ENCODE data around the gene TBCCD1. TPM values are rescaled to one million over a fixed set of nuclear protein-coding genes. Genes with fewer than 3 reads are reported as not detected.
"Not testable (repeated sequence)": the region's sequence is repeated elsewhere in the genome, so short reads cannot be mapped to it uniquely, and the experiment has no call there.

The TBCCD1 gene
- total RNA-seq, 2 donors from 2014 or later, result 7.8 to 9.7 TPM

DNA sequence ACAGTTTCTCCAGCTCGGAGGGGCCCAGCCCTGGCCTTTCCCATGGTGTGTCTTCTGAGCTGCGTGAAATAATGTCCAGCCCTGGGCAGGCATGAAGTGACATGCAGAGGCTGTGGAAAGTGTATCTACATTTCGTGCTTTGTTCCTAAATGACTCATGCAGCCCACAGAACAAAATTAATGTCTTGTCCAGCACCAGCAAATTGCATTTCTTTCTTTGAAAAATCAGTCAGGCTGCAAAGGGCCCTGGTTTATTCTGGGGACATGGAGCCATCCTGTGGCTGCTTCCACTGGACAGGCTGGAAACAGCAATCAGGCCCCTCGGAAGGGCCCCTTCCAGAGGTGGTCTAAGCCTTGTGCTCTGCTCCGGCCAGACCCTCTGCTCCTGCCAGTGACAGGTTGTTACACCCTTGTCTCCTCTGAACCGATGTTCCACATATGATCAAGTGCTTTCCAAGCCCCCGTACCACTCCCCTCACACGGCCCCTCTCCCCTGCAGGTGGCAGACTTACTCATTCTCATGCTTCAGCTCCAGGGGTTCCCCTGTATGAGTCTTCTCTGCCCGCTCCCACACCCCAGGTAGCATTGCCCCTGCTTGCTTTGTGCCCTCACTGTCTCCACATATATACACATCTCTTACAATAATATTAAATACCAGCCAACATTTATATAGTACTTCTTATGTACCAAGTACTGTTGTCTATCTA is 56.6 kb downstream of the TBCCD1 start:
- H3K27me3 Mint-ChIP-seq, result no peaks in the 10 kb centered on the region
- peak overlapping the region; percentile 95 for H3K27ac Mint-ChIP-seq
- peak; percentile 30 for ATAC-seq (replicated peaks)
- no peaks in the 10 kb centered on the region for H3K9me3 Mint-ChIP-seq
- no peaks in the 10 kb centered on the region for H3K36me3 Mint-ChIP-seq (ENCODE audit: low read depth)
- peak overlapping the region; percentile 73 for H3K4me3 Mint-ChIP-seq
- H3K4me1 Mint-ChIP-seq, result peaks cover 50% of the 10 kb centered on the region

DNA sequence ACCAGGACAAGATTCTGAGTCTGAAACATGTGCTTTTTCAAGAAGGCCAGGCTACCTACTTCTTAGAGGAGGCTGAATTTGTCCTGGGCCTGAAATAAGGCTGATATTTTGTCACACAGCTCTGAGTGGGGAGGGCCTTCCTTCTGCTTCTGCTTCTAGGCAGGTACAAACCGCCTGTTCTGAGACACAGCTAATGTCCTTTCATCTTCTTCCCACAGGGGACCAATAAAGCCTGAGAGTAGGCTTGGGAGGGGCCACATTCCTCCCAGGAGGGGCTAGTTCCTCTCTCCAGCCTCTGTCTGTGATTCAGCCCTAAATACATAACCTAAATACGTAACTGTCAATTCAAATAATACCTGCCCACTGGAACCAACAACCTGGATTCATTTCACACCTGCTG is 57.7 kb downstream of the TBCCD1 start:
- no peaks in the 10 kb centered on the region for H3K9me3 Mint-ChIP-seq
- peaks cover 3% of the 10 kb centered on the region for H3K27me3 Mint-ChIP-seq
- H3K36me3 Mint-ChIP-seq (ENCODE audit: low read depth), result no peaks in the 10 kb centered on the region
- ATAC-seq (replicated peaks), result no peak
- H3K4me3 Mint-ChIP-seq, result no peak overlapping the region
- no peak overlapping the region for H3K27ac Mint-ChIP-seq
- peaks cover 39% of the 10 kb centered on the region for H3K4me1 Mint-ChIP-seq

DNA sequence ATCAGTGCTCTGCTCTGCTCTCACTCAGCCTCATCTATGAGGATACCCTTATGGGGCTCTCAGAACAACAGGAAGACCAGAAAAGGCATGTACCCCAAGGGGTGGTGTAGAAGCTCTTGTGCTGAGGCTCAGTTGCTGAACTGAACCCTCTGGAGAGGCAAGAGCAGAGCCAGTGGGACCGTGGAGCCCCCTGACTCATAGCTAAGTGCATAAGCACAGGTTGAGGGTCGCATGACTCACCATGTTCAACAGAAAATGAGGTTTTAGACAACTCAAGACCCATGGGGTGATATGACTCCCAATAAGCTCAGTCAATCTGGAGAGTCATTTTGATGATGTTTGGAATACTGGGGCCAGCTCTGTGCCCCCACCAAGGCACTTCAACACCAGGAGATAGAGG is 60.3 kb downstream of the TBCCD1 start:
- peak; percentile 43 for ATAC-seq (replicated peaks)
- no peaks in the 10 kb centered on the region for H3K36me3 Mint-ChIP-seq (ENCODE audit: low read depth)
- peak overlapping the region; percentile 14 for H3K4me3 Mint-ChIP-seq
- H3K27ac Mint-ChIP-seq, result peak overlapping the region; percentile 37
- peaks cover 3% of the 10 kb centered on the region for H3K27me3 Mint-ChIP-seq
- H3K9me3 Mint-ChIP-seq, result no peaks in the 10 kb centered on the region
- peaks cover 25% of the 10 kb centered on the region for H3K4me1 Mint-ChIP-seq

GRCh38 chr3:186506191-186506739 is 60.9 kb downstream of the TBCCD1 start:
- peaks cover 20% of the 10 kb centered on the region for H3K4me1 Mint-ChIP-seq
- no peak overlapping the region for H3K27ac Mint-ChIP-seq
- no peak for ATAC-seq (replicated peaks)
- H3K36me3 Mint-ChIP-seq (ENCODE audit: low read depth), result no peaks in the 10 kb centered on the region
- H3K27me3 Mint-ChIP-seq, result peaks cover 3% of the 10 kb centered on the region
- H3K4me3 Mint-ChIP-seq, result no peak overlapping the region
- H3K9me3 Mint-ChIP-seq, result no peaks in the 10 kb centered on the region

- Mint-ChIP-seq H3K27me3 (peaks cover 3% of the 10 kb centered on the region), H3K4me3 (peak overlapping the region; percentile 49), H3K27ac (peak overlapping the region; percentile 46), H3K9me3 (no peaks in the 10 kb centered on the region), H3K36me3 (ENCODE audit: low read depth) (no peaks in the 10 kb centered on the region), H3K4me1 (peaks cover 14% of the 10 kb centered on the region)
- no peak for ATAC-seq (replicated peaks)
Observed at GRCh38 chr3:186502966-186503712, 64.0 kb downstream of the TBCCD1 start.

GRCh38 chr3:186502138-186502948 is 64.8 kb downstream of the TBCCD1 start:
- Mint-ChIP-seq H3K4me1 (peaks cover 14% of the 10 kb centered on the region), H3K36me3 (ENCODE audit: low read depth) (no peaks in the 10 kb centered on the region), H3K27ac (peak overlapping the region; percentile 46), H3K4me3 (peak overlapping the region; percentile 49), H3K27me3 (peaks cover 3% of the 10 kb centered on the region), H3K9me3 (no peaks in the 10 kb centered on the region)
- ATAC-seq (replicated peaks), result peak; percentile 30

DNA sequence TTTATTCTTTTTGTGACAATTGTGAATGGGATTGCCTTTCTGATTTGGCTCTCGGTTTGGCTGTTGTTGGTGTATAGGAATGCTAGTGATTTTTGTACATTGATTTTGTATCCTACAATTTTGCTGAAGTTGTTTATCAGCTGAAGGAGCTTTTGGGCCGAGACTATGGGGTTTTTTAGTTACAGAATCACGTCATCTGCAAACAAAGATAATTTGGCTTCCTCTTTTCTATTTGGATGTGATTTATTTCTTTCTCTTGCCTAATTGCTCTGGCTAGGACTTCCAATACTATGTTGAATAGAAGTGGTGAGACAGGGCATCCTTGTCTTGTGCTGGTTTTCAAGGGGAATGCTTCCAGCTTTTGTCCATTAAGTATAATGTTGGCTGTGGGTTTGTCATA is 67.2 kb downstream of the TBCCD1 start:
- H3K36me3 Mint-ChIP-seq (ENCODE audit: low read depth); H3K27ac Mint-ChIP-seq; ATAC-seq (replicated peaks); H3K27me3 Mint-ChIP-seq; H3K9me3 Mint-ChIP-seq; H3K4me3 Mint-ChIP-seq; H3K4me1 Mint-ChIP-seq: not testable (repeated sequence)

- not testable (repeated sequence) for H3K9me3 Mint-ChIP-seq; H3K4me1 Mint-ChIP-seq; H3K27ac Mint-ChIP-seq; H3K27me3 Mint-ChIP-seq; H3K4me3 Mint-ChIP-seq; ATAC-seq (replicated peaks); H3K36me3 Mint-ChIP-seq (ENCODE audit: low read depth)
Observed at GRCh38 chr3:186498022-186498421, 69.1 kb downstream of the TBCCD1 start.

GRCh38 chr3:186497608-186498007 is 69.5 kb downstream of the TBCCD1 start:
- Mint-ChIP-seq H3K4me1 (peaks cover 4% of the 10 kb centered on the region), H3K9me3 (no peaks in the 10 kb centered on the region), H3K4me3 (no peak overlapping the region), H3K27me3 (no peaks in the 10 kb centered on the region), H3K27ac (no peak overlapping the region), H3K36me3 (ENCODE audit: low read depth) (no peaks in the 10 kb centered on the region)
- ATAC-seq (replicated peaks), result no peak

DNA sequence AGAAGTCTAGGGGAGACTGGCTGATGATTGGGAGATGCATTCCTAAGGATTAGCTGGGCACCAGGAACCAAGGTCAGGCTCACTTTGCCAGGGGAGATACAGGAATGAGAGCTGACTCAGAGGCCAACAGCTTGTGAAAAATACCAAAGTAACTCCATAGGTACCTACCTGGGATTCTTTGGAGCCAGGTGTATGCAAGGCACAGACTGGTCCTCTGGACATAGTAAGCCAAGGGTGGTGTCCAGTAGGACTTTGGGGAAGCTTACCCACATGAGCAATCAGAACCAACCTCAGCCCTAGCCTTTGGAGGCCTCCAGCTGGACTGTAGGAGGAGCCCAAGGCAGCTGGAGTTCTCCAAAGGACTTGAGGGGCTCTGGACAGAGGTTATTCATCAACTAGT is 70.5 kb downstream of the TBCCD1 start:
- Mint-ChIP-seq H3K4me1 (peaks cover 3% of the 10 kb centered on the region), H3K27me3 (no peaks in the 10 kb centered on the region), H3K36me3 (ENCODE audit: low read depth) (no peaks in the 10 kb centered on the region), H3K27ac (no peak overlapping the region), H3K4me3 (no peak overlapping the region), H3K9me3 (no peaks in the 10 kb centered on the region)
- no peak for ATAC-seq (replicated peaks)

Other genes starting within 250 kb of the TBCCD1 start
- gene DGKG, start 205.1 kb downstream of the TBCCD1 start, total RNA-seq, result 1 to 10 TPM in 1 of 2 donors, under 1 TPM in 1; 0.37 to 1.1 TPM
- gene CRYGS, start 23.0 kb downstream of the TBCCD1 start, total RNA-seq, result 1 to 10 TPM; 2.4 to 4.9 TPM
- gene DNAJB11, start 3.4 kb upstream of the TBCCD1 start, total RNA-seq, result 10 to 100 TPM; 22.4 to 46.7 TPM
- gene AHSG, start 45.7 kb upstream of the TBCCD1 start, total RNA-seq, result not detected
- not detected for gene FETUB, start 73.1 kb upstream of the TBCCD1 start, total RNA-seq
- not detected for gene HRG, start 98.7 kb upstream of the TBCCD1 start, total RNA-seq
- gene KNG1, start 150.0 kb upstream of the TBCCD1 start, total RNA-seq, result not detected
- 100 to 1,000 TPM; 266 to 346 TPM for gene EIF4A2, start 216.2 kb upstream of the TBCCD1 start, total RNA-seq
- 100 to 1,000 TPM in 1 of 2 donors, 10 to 100 TPM in 1; 87.1 to 108 TPM for gene RFC4, start 239.1 kb upstream of the TBCCD1 start, total RNA-seq